HepG2 (cell line): ENCODE data around the gene SBK1. TPM values are rescaled to one million over a fixed set of nuclear protein-coding genes. Genes with fewer than 3 reads are reported as not detected.

Experiments
- ATAC-seq: fragments of 200-7000 bp; cut with Tn5 transposase; 3 replicates; pipeline ENCODE4 v1.9.1; 2020; ENCODE audit warnings: mild to moderate bottlenecking, moderate library complexity
- BruUV-seq: library from RNA; stranded (reverse); fragments of 400-500 nt; replicated peaks from 2 replicates; lab custom pipeline; 2021; lab: Mats Ljungman, UMichigan
- CTCF ChIA-PET: fragments of 300-600 bp; formaldehyde crosslinking; extraction: SDS; loops from one replicate; lab custom pipeline; 2021; ENCODE audit warnings: low total read pairs, inconsistent platforms, low intra/inter-chr PET ratio; lab: Yijun Ruan, JAX
- POLR2A ChIA-PET: fragments of 350-600 bp; sonication (Branson Sonifier 250); formaldehyde crosslinking; loops from one replicate; lab custom pipeline; 2020; ENCODE audit warnings: antibody characterized with exemption, inconsistent platforms; lab: Yijun Ruan, JAX
- DNase-seq: peaks from one replicate; pipeline ENCODE4 v3.0.0-alpha.2; 2015; ENCODE audit warnings: low spot score
- FAIRE-seq: peaks from 3 replicates; lab custom pipeline; 2011; peaks lifted over from hg19 to GRCh38; lab: Jason Lieb, UNC
- H2AFZ ChIP-seq: one replicate; pipeline ENCODE4 v1.6.1; 2011; ENCODE audit warnings: low read length, inconsistent platforms
- H3K27ac ChIP-seq: fragments of 300-600 bp; 3 replicates; pipeline ENCODE4 v1.8.0; 2011; ENCODE audit warnings: mixed run types, mild to moderate bottlenecking, mixed read lengths, low read length, inconsistent platforms; ENCODE audit not compliant: insufficient read depth; ENCODE audit errors: extremely low read length
- H3K27me3 ChIP-seq, 2 experiments: fragments of 200-600 bp in 1 of 2; 2 replicates in 1 of 2; 3 replicates in 1 of 2; pipeline versions ENCODE4 v1.6.0 to v1.8.0; 2011; ENCODE audit warnings: low read length in 2 of 2, mild to moderate bottlenecking in 2 of 2, moderate library complexity in 2 of 2, inconsistent platforms in 1 of 2; ENCODE audit not compliant: insufficient read depth in 2 of 2, control insufficient read depth in 1 of 2
- H3K36me3 ChIP-seq, 2 experiments: fragments of 200-600 bp in 1 of 2; replicated peaks in 1 of 2; 2 replicates in 1 of 2; 3 replicates in 1 of 2; pipeline versions ENCODE4 v1.5.1 to v1.8.0; 2011; ENCODE audit warnings: low read length in 2 of 2, inconsistent platforms in 1 of 2; ENCODE audit not compliant: insufficient read depth in 2 of 2, control insufficient read depth in 1 of 2
- H3K4me1 ChIP-seq: 2 replicates; pipeline ENCODE4 v1.5.1; 2012; ENCODE audit warnings: low read length, inconsistent platforms; ENCODE audit not compliant: insufficient read depth
- H3K4me2 ChIP-seq: 2 replicates; pipeline ENCODE4 v1.6.0; 2011; ENCODE audit warnings: low read depth, low read length, inconsistent platforms
- H3K4me3 ChIP-seq, 3 experiments: fragments of 200-600 bp in 1 of 3; sonication (generic), shearing (Covaris generic) in 1 of 3; replicated peaks in 1 of 3; 2 replicates each; pipeline ENCODE4 v1.5.1; 2011 to 2016; ENCODE audit warnings: low read length in 3 of 3, inconsistent platforms in 2 of 3, low read depth in 2 of 3, mild to moderate bottlenecking in 2 of 3, control low read depth in 1 of 3, mixed read lengths in 1 of 3; ENCODE audit not compliant: insufficient read depth in 1 of 3
- H3K79me2 ChIP-seq: one replicate; pipeline ENCODE4 v1.6.1; 2011; ENCODE audit warnings: low read length, inconsistent platforms; ENCODE audit not compliant: insufficient read depth
- H3K9ac ChIP-seq: 2 replicates; pipeline ENCODE4 v1.6.0; 2011; ENCODE audit warnings: mild to moderate bottlenecking, low read depth, low read length, inconsistent platforms; ENCODE audit not compliant: insufficient read depth
- H3K9me3 ChIP-seq: 2 replicates; pipeline ENCODE4 v1.5.1; 2012; ENCODE audit warnings: mild to moderate bottlenecking, low read length
- H4K20me1 ChIP-seq: 2 replicates; pipeline ENCODE4 v1.6.0; 2011; ENCODE audit warnings: inconsistent platforms, mild to moderate bottlenecking, low read length, moderate library complexity; ENCODE audit not compliant: insufficient read depth
- ATF4 ChIP-seq, 2 experiments: fragments of 450-650 bp in 1 of 2; sonication (generic) in 1 of 2; formaldehyde crosslinking; IDR thresholded peaks; 2 replicates each; pipeline versions ENCODE4 v1.5.0 to v1.8.0; 2020 to 2022; ENCODE audit warnings: mild to moderate bottlenecking in 1 of 2, missing genetic modification reagents in 1 of 2
- CREB1 ChIP-seq, 2 experiments: fragments of 450-650 bp in 1 of 2; IDR thresholded peaks; 2 replicates each; pipeline ENCODE4 v1.6.1; 2016 to 2017; ENCODE audit warnings: control low read depth in 1 of 2, mild to moderate bottlenecking in 1 of 2, missing compliant biosample characterization in 1 of 2, missing genetic modification characterization in 1 of 2
- GLMP ChIP-seq: sonication (generic); formaldehyde crosslinking; IDR thresholded peaks from 2 replicates; pipeline ENCODE4 v1.9.0; 2021; ENCODE audit warnings: missing genetic modification reagents, mild to moderate bottlenecking, borderline replicate concordance
- HMGXB3 ChIP-seq: sonication (generic); formaldehyde crosslinking; IDR thresholded peaks from 2 replicates; pipeline ENCODE4 v1.4.0; 2020; ENCODE audit warnings: missing genetic modification reagents, borderline replicate concordance
- JDP2 ChIP-seq: sonication (generic); formaldehyde crosslinking; IDR thresholded peaks from 2 replicates; pipeline ENCODE4 v1.8.1; 2022; ENCODE audit warnings: missing genetic modification reagents, borderline replicate concordance
- ZNF121 ChIP-seq: sonication (generic); formaldehyde crosslinking; IDR thresholded peaks from 2 replicates; pipeline ENCODE4 v1.5.0; 2020; ENCODE audit warnings: mild to moderate bottlenecking, missing genetic modification reagents
- ZNF547 ChIP-seq: sonication (generic); formaldehyde crosslinking; IDR thresholded peaks from 2 replicates; pipeline ENCODE4 v1.5.1; 2020; ENCODE audit warnings: mild to moderate bottlenecking, missing genetic modification reagents
- ZSCAN12 ChIP-seq: sonication (generic); formaldehyde crosslinking; IDR thresholded peaks from 2 replicates; pipeline ENCODE4 v1.9.0; 2021; ENCODE audit warnings: mild to moderate bottlenecking, missing genetic modification reagents
- WGBS: methylation state at CpG from one replicate; pipeline ENCODE4 v1.1.6; 2017; ENCODE audit warnings: low lambda C conversion rate; 5-methylcytosine and 5-hydroxymethylcytosine counted together
- in situ Hi-C: cut with HindIII; loops from 2 replicates; pipeline ENCODE4 v1.10.0; 2017; ENCODE audit warnings: low pct_unique_long_range_greater_than_20kb; ENCODE audit not compliant: extremely low pct_ligation_motif_present
- intact Hi-C: fragments of 100-400 bp; cut with micrococcal nuclease; formaldehyde crosslinking; loops from one replicate; pipeline ENCODE4 v1.10.0; 2022; ENCODE audit not compliant: unreplicated experiment
- polyA plus RNA-seq, 8 experiments: library from polyadenylated mRNA; depleted of rRNA in 3 of 8; stranded (reverse) in 7 of 8; unstranded in 1 of 8; fragments of >200 nt; fragmentation: Illumina TruSeq in 4 of 8; extraction: Trizol in 4 of 8; gene quantifications; 2 replicates each; pipeline versions ENCODE4 v1.2.1 to v1.2.3, GENCODE V29; 2011 to 2016; ENCODE audit warnings: low read depth in 4 of 8, missing spikeins in 1 of 8, mixed read lengths in 1 of 8; ENCODE audit not compliant: insufficient read depth in 1 of 8
- total RNA-seq, 5 experiments: library from RNA; depleted of rRNA; stranded (reverse); fragments of >200 nt; fragmentation: Illumina TruSeq; extraction: Trizol; gene quantifications; 2 replicates each; pipeline ENCODE4 v1.2.3, GENCODE V29; 2016; ENCODE audit warnings: low read depth in 1 of 5

Gene SBK1
- total and polyA plus RNA-seq, 2 of the 13 experiments (the other 11 are each of a cell fraction or from before 2014, with no cell fraction given): 0.15 to 0.17 TPM

- H4K20me1 ChIP-seq: peaks cover 13% of the 10 kb centered on the region; the same call in 1 of the 2 replicates
- no peaks in the 10 kb centered on the region for H3K4me1 ChIP-seq
- FAIRE-seq (no peak), ATAC-seq (no peak), DNase-seq (no peak)
- WGBS: 25% methylated on average over 5 of the region's 5 CpGs
- intact Hi-C loops (no loop called here), in situ Hi-C loops (no loop called here)
- H3K9me3 ChIP-seq: no peaks in the 10 kb centered on the region
- peaks cover 3 to 30% of the 10 kb centered on the region in 2 experiments; a peak in 3 of 5 replicates for H3K27me3 ChIP-seq
- no peaks in the 10 kb centered on the region for H3K79me2 ChIP-seq
- no peak overlapping the region for H2AFZ ChIP-seq
- H3K27ac ChIP-seq: no peak overlapping the region
- no TSS peak for BruUV-seq
- H3K4me3 ChIP-seq: no peak overlapping the region
- ChIA-PET CTCF (no interaction called here), POLR2A (no interaction called here)
- H3K4me2 ChIP-seq: no peak overlapping the region
- H3K9ac ChIP-seq: no peak overlapping the region
- H3K36me3 ChIP-seq: no peaks in the 10 kb centered on the region
- TF ChIP-seq CREB1 (IDR thresholded peaks at IDR 0.05): no peak
- no peak for TF ChIP-seq CREB1 (CRISPR knock-in tag; IDR thresholded peaks at IDR 0.05)
- 0 out of 2 replicates have a peak, but pooled peaks have one; percentile 15 for TF ChIP-seq ZNF121 (CRISPR knock-in tag)
Measured at GRCh38 chr16:28300327-28300726, 8.0 kb downstream of the SBK1 start.

GRCh38 chr16:28301154-28301553 lies 8.8 kb downstream of the SBK1 start:
- POLR2A ChIA-PET: interaction anchor here (0.5 kb wide), 1 partner anchor 11 kb away, joined by 3 read pairs; no protein-coding TSS in a partner anchor
- peaks cover 6 to 31% of the 10 kb centered on the region in 2 experiments; a peak in 3 of 5 replicates for H3K27me3 ChIP-seq
- FAIRE-seq (no peak), ATAC-seq (no peak), DNase-seq (no peak)
- no peak overlapping the region for H2AFZ ChIP-seq
- no peaks in the 10 kb centered on the region for H3K79me2 ChIP-seq
- in situ Hi-C loops: no loop called here
- WGBS: 2% methylated on average over 6 of the region's 6 CpGs
- H3K4me3 ChIP-seq: no peak overlapping the region
- intact Hi-C loops: no loop called here
- no peak overlapping the region for H3K9ac ChIP-seq
- H3K4me2 ChIP-seq: no peak overlapping the region
- H4K20me1 ChIP-seq: peaks cover 13% of the 10 kb centered on the region; the same call in 1 of the 2 replicates
- no peaks in the 10 kb centered on the region for H3K9me3 ChIP-seq
- H3K27ac ChIP-seq: no peak overlapping the region
- no TSS peak for BruUV-seq
- H3K4me1 ChIP-seq: no peaks in the 10 kb centered on the region
- H3K36me3 ChIP-seq: no peaks in the 10 kb centered on the region
- CTCF ChIA-PET: no interaction called here
- TF ChIP-seq ATF4 (CRISPR knock-in tag; IDR thresholded peaks at IDR 0.05): no peak
- TF ChIP-seq GLMP: no peak
- TF ChIP-seq ZNF547 (CRISPR knock-in tag): no peak
- no peak for TF ChIP-seq HMGXB3 (CRISPR knock-in tag)
- TF ChIP-seq JDP2 (CRISPR knock-in tag): no peak
- TF ChIP-seq ZSCAN12 (CRISPR knock-in tag): no peak
